ENCODE results near the gene CCDC159. TPM values are rescaled to one million over a fixed set of nuclear protein-coding genes. Genes with fewer than 3 reads are reported as not detected.
"Not testable (repeated sequence)": the region's sequence is repeated elsewhere in the genome, so short reads cannot be mapped to it uniquely, and the experiment has no call there.

CCDC159 gene
- total and polyA plus RNA-seq, 10 donors, result 34.7 to 83.7 (median 52.8) TPM

- WGBS, 5 donors, result 89 to 99% (median 97%) methylated on average over 5 of the region's 5 CpGs
- Histone ChIP-seq H3K27me3 (replicated peaks in 1 of 7) (no peaks in the 10 kb centered on the region), H3K4me1 (peaks cover 0 to 28% (median 8%) of the 10 kb centered on the region in 6 donors), H3K36me3 (peaks cover 0 to 94% (median 59%) of the 10 kb centered on the region in 6 donors), H3K27ac (peak overlapping the region in 1 of 8 donors; percentile 37), H3K4me3 (no peak overlapping the region), H3K9me3 (peaks cover 0 to 6% (median 0%) of the 10 kb centered on the region in 8 donors)
- DNase-seq, result no peak
- TF ChIP-seq CTCF (IDR thresholded peaks at IDR 0.05 in 8 of 11, conservative IDR thresholded peaks at IDR 0.05 in 3 of 11) (no peak), POLR2AphosphoS5 (IDR thresholded peaks at IDR 0.05) (no peak), POLR2A (IDR thresholded peaks at IDR 0.05) (no peak)
- intact Hi-C loops (cut with DNase I; ENCODE audit: low total_unique reads), result no loop called here
Measured at GRCh38 chr19:11332822-11333221, 13.5 kb upstream of the CCDC159 start.

- intact Hi-C loops (cut with DNase I; ENCODE audit: low total_unique reads); H3K27ac ChIP-seq; H3K27me3 ChIP-seq (replicated peaks in 1 of 7); H3K4me3 ChIP-seq; DNase-seq; H3K9me3 ChIP-seq: not testable (repeated sequence)
- H3K36me3 ChIP-seq, result peaks cover 0 to 84% (median 54%) of the 10 kb centered on the region in 6 donors
- WGBS, 5 donors, result 85 to 94% (median 93%) methylated on average over 9 of the region's 9 CpGs
- peaks cover 5 to 38% (median 18%) of the 10 kb centered on the region in 6 donors for H3K4me1 ChIP-seq
Measured at GRCh38 chr19:11333838-11334237, 12.5 kb upstream of the CCDC159 start.

- WGBS, 5 donors, result 95 to 97% (median 96%) methylated on average over 15 to 17 of the region's 17 CpGs
- no peak for DNase-seq
- intact Hi-C loops (cut with DNase I; ENCODE audit: low total_unique reads), result no loop called here
- H3K27ac ChIP-seq, result no peak overlapping the region
- no peaks in the 10 kb centered on the region for H3K27me3 ChIP-seq (replicated peaks in 1 of 7)
- no peak overlapping the region for H3K4me3 ChIP-seq
- peaks cover 0 to 6% (median 0%) of the 10 kb centered on the region in 8 donors for H3K9me3 ChIP-seq
- H3K36me3 ChIP-seq, result peaks cover 0 to 66% (median 44%) of the 10 kb centered on the region in 6 donors
- H3K4me1 ChIP-seq, result peaks cover 11 to 56% (median 31%) of the 10 kb centered on the region in 6 donors
- TF ChIP-seq POLR2A (IDR thresholded peaks at IDR 0.05), result no peak
- TF ChIP-seq CTCF (IDR thresholded peaks at IDR 0.05 in 8 of 11, conservative IDR thresholded peaks at IDR 0.05 in 3 of 11), result no peak
- no peak for TF ChIP-seq POLR2AphosphoS5 (IDR thresholded peaks at IDR 0.05)
Measured at GRCh38 chr19:11335449-11336146, 10.7 kb upstream of the CCDC159 start.

GRCh38 chr19:11337080-11337479 is 9.2 kb upstream of the CCDC159 start:
- Histone ChIP-seq H3K9me3 (peaks cover 0 to 6% (median 0%) of the 10 kb centered on the region in 8 donors), H3K27me3 (replicated peaks in 1 of 7) (no peaks in the 10 kb centered on the region), H3K36me3 (peaks cover 0 to 60% (median 42%) of the 10 kb centered on the region in 6 donors), H3K4me1 (peaks cover 11 to 59% (median 31%) of the 10 kb centered on the region in 6 donors), H3K27ac (peak overlapping the region in 5 of 8 donors; percentile 15 to 96 (median 88)), H3K4me3 (peak overlapping the region in 3 of 8 donors; percentile 74 to 86 (median 85))
- intact Hi-C loops (cut with DNase I; ENCODE audit: low total_unique reads), result no loop called here
- 24 to 50% (median 37%) methylated on average over 10 to 14 of the region's 14 CpGs for WGBS, 5 donors
- DNase-seq, result no peak
- TF ChIP-seq POLR2AphosphoS5 (IDR thresholded peaks at IDR 0.05) (no peak), CTCF (IDR thresholded peaks at IDR 0.05 in 8 of 11, conservative IDR thresholded peaks at IDR 0.05 in 3 of 11) (no peak), POLR2A (IDR thresholded peaks at IDR 0.05) (no peak)

Data from spleen (tissue), 11 donors.